Endothelial cell of umbilical vein (primary cell): Measurements from ENCODE around the gene TUBB1. TPM values are rescaled to one million over a fixed set of nuclear protein-coding genes. Genes with fewer than 3 reads are reported as not detected.

Experiments
- BruUV-seq: library from RNA; stranded (reverse); fragments of 400-500 nt; replicated peaks from 2 replicates; lab custom pipeline; 2021; lab: Mats Ljungman, UMichigan
- CTCF ChIA-PET: fragments of 300-600, 350-600 bp; sonication (Branson Sonifier 250); formaldehyde crosslinking; loops from one replicate; lab custom pipeline; 2021; ENCODE audit warnings: antibody characterized with exemption, inconsistent platforms; lab: Charles Lee
- POLR2A ChIA-PET: fragments of 300-600, 350-600 bp; sonication (Branson Sonifier 250); formaldehyde crosslinking; loops from one replicate; lab custom pipeline; 2021; ENCODE audit warnings: antibody characterized with exemption, inconsistent platforms; lab: Charles Lee
- DNase-seq: peaks from one replicate; pipeline ENCODE4 v3.0.0-alpha.2; 2011; ENCODE audit warnings: low read depth, low spot score
- FAIRE-seq: peaks from 2 replicates; lab custom pipeline; 2011; peaks lifted over from hg19 to GRCh38; lab: Jason Lieb, UNC
- H2AFZ ChIP-seq: 2 replicates; pipeline ENCODE4 v1.6.0; 2012; ENCODE audit warnings: low read depth, low read length, control low read depth, inconsistent platforms
- H3K27ac ChIP-seq: 2 replicates; pipeline ENCODE4 v1.5.1; 2011; ENCODE audit warnings: low read depth, mild to moderate bottlenecking, control low read depth, low read length, moderate library complexity; ENCODE audit not compliant: insufficient read depth
- H3K27me3 ChIP-seq, 2 experiments: 2 replicates each; pipeline versions ENCODE4 v1.6.0 to v1.6.1; 2011; ENCODE audit warnings: low read length in 2 of 2, mixed read lengths in 1 of 2; ENCODE audit not compliant: control insufficient read depth in 2 of 2, insufficient read depth in 2 of 2
- H3K36me3 ChIP-seq, 2 experiments: 2 replicates in 1 of 2; 3 replicates in 1 of 2; pipeline ENCODE4 v1.5.1; 2011; ENCODE audit warnings: low read length in 2 of 2, mild to moderate bottlenecking in 1 of 2, moderate library complexity in 1 of 2; ENCODE audit not compliant: control insufficient read depth in 2 of 2, insufficient read depth in 2 of 2; ENCODE audit errors: extremely low read depth in 1 of 2
- H3K4me1 ChIP-seq: 3 replicates; pipeline ENCODE4 v1.5.1; 2011; ENCODE audit warnings: mild to moderate bottlenecking, low read length; ENCODE audit not compliant: control insufficient read depth, insufficient read depth; ENCODE audit errors: extremely low read depth
- H3K4me2 ChIP-seq: 2 replicates; pipeline ENCODE4 v1.6.1; 2011; ENCODE audit warnings: low read length, control low read depth, mixed read lengths; ENCODE audit not compliant: insufficient read depth
- H3K4me3 ChIP-seq, 3 experiments: fragments of 200-600 bp in 1 of 3; sonication (generic), shearing (Covaris generic) in 1 of 3; replicated peaks in 1 of 3; 2 replicates each; pipeline ENCODE4 v1.5.1; 2011 to 2016; ENCODE audit warnings: control low read depth in 3 of 3, low read length in 3 of 3, mild to moderate bottlenecking in 2 of 3, inconsistent platforms in 1 of 3, low read depth in 1 of 3, moderate library complexity in 1 of 3; ENCODE audit not compliant: insufficient read depth in 1 of 3
- H3K79me2 ChIP-seq: 2 replicates; pipeline ENCODE4 v1.6.0; 2012; ENCODE audit warnings: low read length, inconsistent platforms; ENCODE audit not compliant: control insufficient read depth, insufficient read depth
- H3K9ac ChIP-seq: replicated peaks from 2 replicates; pipeline ENCODE3; 2011; ENCODE audit warnings: low read length, control low read depth; ENCODE audit not compliant: insufficient read depth; ENCODE audit errors: extremely low read depth
- H3K9me1 ChIP-seq: replicated peaks from 3 replicates; pipeline ENCODE4 v1.6.0; 2011; ENCODE audit warnings: mild to moderate bottlenecking, low read length; ENCODE audit not compliant: control insufficient read depth, insufficient read depth; ENCODE audit errors: extremely low read depth
- H3K9me3 ChIP-seq: replicated peaks from 2 replicates; pipeline ENCODE4 v1.5.1; 2012; ENCODE audit warnings: low read length, inconsistent platforms; ENCODE audit not compliant: control insufficient read depth, insufficient read depth
- H4K20me1 ChIP-seq: replicated peaks from 2 replicates; pipeline ENCODE3; 2011; ENCODE audit warnings: mild to moderate bottlenecking, low read length; ENCODE audit not compliant: control insufficient read depth, insufficient read depth; ENCODE audit errors: extremely low read depth
- CTCF ChIP-seq, 2 donors: IDR thresholded peaks; 1 replicate in 1 of 2; 2 replicates in 1 of 2; pipeline ENCODE4 v1.5.1; 2011; ENCODE audit warnings: low read length in 2 of 2, mild to moderate bottlenecking in 2 of 2, moderate library complexity in 2 of 2, control low read depth in 1 of 2, inconsistent platforms in 1 of 2, low read depth in 1 of 2; ENCODE audit not compliant: insufficient read depth in 1 of 2; ENCODE audit errors: extremely low read depth in 1 of 2
- EZH2 ChIP-seq: IDR thresholded peaks from 2 replicates; pipeline ENCODE4 v1.6.1; 2012; ENCODE audit warnings: borderline replicate concordance, low read depth, mild to moderate bottlenecking, moderate library complexity, low read length, inconsistent platforms; ENCODE audit not compliant: severe bottlenecking
- FOS ChIP-seq: IDR thresholded peaks from 2 replicates; pipeline ENCODE4 v1.6.1; 2011; ENCODE audit warnings: mild to moderate bottlenecking, low read length, moderate library complexity, borderline replicate concordance; ENCODE audit not compliant: insufficient read depth
- GATA2 ChIP-seq: IDR thresholded peaks from 2 replicates; pipeline ENCODE4 v1.7.0; 2011; ENCODE audit warnings: low read depth, mild to moderate bottlenecking, moderate library complexity, mixed read lengths, low read length; ENCODE audit not compliant: insufficient read length, insufficient read depth
- JUN ChIP-seq: IDR thresholded peaks from 2 replicates; pipeline ENCODE4 v1.6.1; 2011; ENCODE audit warnings: borderline replicate concordance, low read depth; ENCODE audit not compliant: insufficient read length, insufficient read depth
- MAX ChIP-seq: IDR thresholded peaks from 2 replicates; pipeline ENCODE4 v1.6.1; 2011; ENCODE audit not compliant: insufficient read depth, insufficient read length
- MYC ChIP-seq: IDR thresholded peaks from one replicate; pipeline ENCODE4 v1.6.1; 2011; ENCODE audit warnings: mild to moderate bottlenecking, low read depth, low read length
- POLR2A ChIP-seq: IDR thresholded peaks from 2 replicates; pipeline ENCODE4 v1.6.1; 2012; ENCODE audit warnings: low read depth, mild to moderate bottlenecking, control low read depth, low read length
- POLR2AphosphoS5 ChIP-seq: IDR thresholded peaks from 2 replicates; pipeline ENCODE4 v1.6.1; 2012; ENCODE audit warnings: low read depth, mild to moderate bottlenecking, control low read depth, low read length, moderate library complexity; ENCODE audit not compliant: insufficient read depth
- dilution Hi-C: fragments of 300-500 bp; cut with MboI; formaldehyde crosslinking; loops from one replicate; pipeline ENCODE4 v1.15.0; 2019; ENCODE audit warnings: low sequenced_read_pairs; ENCODE audit not compliant: extremely low pct_ligation_motif_present
- intact Hi-C: fragments of 100-400 bp; cut with micrococcal nuclease; formaldehyde crosslinking; loops from one replicate; pipeline ENCODE4 v1.10.0; 2022
- polyA plus RNA-seq, 4 experiments: library from polyadenylated mRNA; depleted of rRNA in 3 of 4; stranded (reverse) in 3 of 4; unstranded in 1 of 4; fragments of >200 nt; gene quantifications; 2 replicates each; pipeline versions ENCODE4 v1.2.1 to v1.2.3, GENCODE V29; 2011 to 2012; ENCODE audit warnings: missing spikeins in 1 of 4
- total RNA-seq: library from RNA; stranded (reverse); gene quantifications from 2 replicates; pipeline ENCODE4 v1.2.3, GENCODE V29; 2021

TUBB1 gene
- total and polyA plus RNA-seq, 2 donors (not counting 3 experiments of a cell fraction or from before 2014, with no cell fraction given) = 0.04 TPM; not detected in 1

GRCh38 chr20:58976061-58976730 lies 43.0 kb upstream of the TUBB1 start:
- H2AFZ ChIP-seq = no peak overlapping the region
- POLR2A ChIA-PET = no interaction called here
- no TSS peak for BruUV-seq

More at GRCh38 chr20:58976061-58976730, 43.0 kb upstream of the TUBB1 start:
- H3K9ac ChIP-seq = no peak overlapping the region
- no peaks in the 10 kb centered on the region for H3K36me3 ChIP-seq
- H3K27me3 ChIP-seq = peaks cover 0 to 1% of the 10 kb centered on the region in 2 experiments
- no peaks in the 10 kb centered on the region for H3K9me3 ChIP-seq
- dilution Hi-C loops = no loop called here
- CTCF ChIA-PET = interaction anchor here (1.6 to 3.7 kb wide), 2 partner anchors 106 to 112 kb away, joined by 3 to 12 read pairs; no protein-coding TSS in a partner anchor
- FAIRE-seq (no peak), DNase-seq (no peak)
- no peaks in the 10 kb centered on the region for H3K79me2 ChIP-seq
- no peaks in the 10 kb centered on the region for H3K4me1 ChIP-seq
- H3K27ac ChIP-seq = no peak overlapping the region
- TF ChIP-seq FOS (no peak), MYC (no peak), POLR2A (no peak), GATA2 (no peak), EZH2 (no peak), MAX (no peak), JUN (no peak), CTCF (IDR thresholded peaks at IDR 0.05; ENCODE audit: extremely low read depth in 1 of 2, insufficient read depth in 1 of 2, low read depth in 1 of 2, low read length in 2 of 2) (no peak), POLR2AphosphoS5 (no peak)
- H3K9me1 ChIP-seq = no peaks in the 10 kb centered on the region
- H4K20me1 ChIP-seq = no peaks in the 10 kb centered on the region
- intact Hi-C loops = no loop called here
- no peak overlapping the region for H3K4me2 ChIP-seq
- no peak overlapping the region for H3K4me3 ChIP-seq
